ENCODE results near the gene PNMA8A.

GRCh38 chr19:46449228-46449627 lies 22.1 kb downstream of the PNMA8A start:
- TF ChIP-seq SIN3A (IDR thresholded peaks at IDR 0.05; ENCODE audit: borderline replicate concordance, insufficient read depth, low read length), result no peak
- TF ChIP-seq REST (IDR thresholded peaks at IDR 0.05; ENCODE audit: insufficient read depth in 1 of 2, low read depth in 2 of 2, low read length in 2 of 2), result no peak
- no peak for TF ChIP-seq POLR2AphosphoS5 (IDR thresholded peaks at IDR 0.05; ENCODE audit: low read depth, low read length)
- TF ChIP-seq TAF1 (IDR thresholded peaks at IDR 0.05; ENCODE audit: borderline replicate concordance, insufficient read depth, low read length), result no peak
- no peak for TF ChIP-seq FOXP2 (optimal IDR thresholded peaks at IDR 0.05; ENCODE audit: borderline replicate concordance, extremely low read depth, extremely low read length, insufficient read depth)
